Epithelial cell of proximal tubule (primary cell): ENCODE measurements around the gene TANGO6. TPM values are rescaled to one million over a fixed set of nuclear protein-coding genes. Genes with fewer than 3 reads are reported as not detected.

Source experiments
- DNase-seq: peaks from one replicate; pipeline ENCODE4 v3.0.0-alpha.2; 2011; ENCODE audit warnings: low read depth
- H3K4me3 ChIP-seq: 2 replicates; pipeline ENCODE4 v1.5.1; 2011; ENCODE audit warnings: low read depth, mild to moderate bottlenecking, low read length
- CTCF ChIP-seq: conservative IDR thresholded peaks from 2 replicates; pipeline ENCODE4 v1.5.1; 2012; ENCODE audit warnings: low read depth, mild to moderate bottlenecking, low read length
- total RNA-seq: library from RNA; depleted of rRNA; stranded (reverse); fragments of >200 nt; gene quantifications from 2 replicates; pipeline ENCODE4 v1.2.3, GENCODE V29; 2015

The TANGO6 gene
- total RNA-seq, 1 donor from 2014 or later = 20.0 TPM

DNA sequence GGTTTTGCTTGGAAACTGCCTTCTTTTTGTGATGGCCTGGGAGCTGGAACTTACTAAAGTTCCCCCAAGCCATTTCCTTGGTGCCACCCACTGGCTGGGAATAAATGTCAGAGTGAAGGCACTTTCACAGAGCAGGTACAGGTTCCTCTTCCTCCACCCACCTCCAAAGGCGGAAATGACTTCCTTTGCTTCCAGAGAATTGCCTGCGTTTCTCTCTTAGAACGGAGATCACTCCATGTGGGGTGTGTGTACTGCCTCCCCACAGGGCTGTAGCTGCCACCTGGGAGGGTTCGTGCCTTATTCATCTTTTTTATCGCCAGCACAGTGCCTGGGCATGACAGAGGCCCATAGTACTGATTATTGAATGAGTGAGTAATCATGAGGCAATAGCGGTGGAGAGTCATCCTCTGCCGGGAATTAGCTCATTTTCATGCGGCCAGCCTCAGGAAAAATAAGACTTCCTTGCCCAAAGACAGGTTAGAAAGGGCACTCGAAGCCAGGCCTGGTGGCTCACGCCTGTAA lies 229.9 kb downstream of the TANGO6 start:
- peak; percentile 12 for TF ChIP-seq CTCF
- no peak overlapping the region for H3K4me3 ChIP-seq

GRCh38 chr16:69077251-69077650 lies 233.9 kb downstream of the TANGO6 start:
- DNase-seq = peak; percentile 95
- no peak overlapping the region for H3K4me3 ChIP-seq
- no peak for TF ChIP-seq CTCF

More for the DNA sequence above, 229.9 kb downstream of the TANGO6 start:
- DNase-seq = peak; percentile 85

DNA sequence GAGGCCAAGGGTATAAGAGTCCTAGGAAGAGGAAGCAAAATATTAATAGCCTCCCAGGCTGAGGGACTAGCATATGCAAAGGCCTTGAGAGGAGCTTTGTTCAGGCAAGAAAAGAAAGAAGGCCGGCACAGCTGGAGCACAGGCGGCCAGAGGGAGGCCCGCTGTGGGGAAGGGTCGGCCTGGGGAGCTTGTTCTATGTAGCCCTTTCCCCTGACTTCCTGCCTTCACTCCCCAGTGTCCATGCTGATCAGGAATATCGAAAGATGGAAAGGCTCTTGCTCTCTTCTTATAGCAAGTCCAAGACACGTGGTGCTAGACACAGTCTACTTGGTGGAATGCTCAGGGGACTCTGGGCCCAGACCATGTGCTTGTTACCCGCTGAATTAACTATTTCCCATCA lies 234.7 kb downstream of the TANGO6 start:
- no peak for DNase-seq
- no peak for TF ChIP-seq CTCF
- no peak overlapping the region for H3K4me3 ChIP-seq

DNA sequence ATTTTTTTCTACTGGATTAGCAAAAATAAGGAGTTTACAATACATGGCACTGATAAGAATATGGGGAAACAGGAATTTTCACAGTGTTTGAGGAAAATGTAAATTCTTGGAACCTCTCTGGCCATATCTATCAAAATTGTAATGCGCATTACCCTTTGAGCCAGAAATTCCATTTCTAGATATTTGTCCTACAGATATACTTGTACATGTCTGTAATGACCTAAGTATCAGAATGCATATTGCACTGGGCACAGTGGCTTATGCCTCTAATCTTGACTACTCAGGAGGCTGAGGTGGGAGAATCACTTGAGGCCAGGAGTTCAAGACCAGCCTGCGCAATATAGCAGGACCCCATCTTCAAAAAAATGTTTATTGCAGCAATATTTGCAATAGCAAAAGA lies 236.4 kb downstream of the TANGO6 start:
- TF ChIP-seq CTCF = no peak
- H3K4me3 ChIP-seq = no peak overlapping the region
- no peak for DNase-seq

DNA sequence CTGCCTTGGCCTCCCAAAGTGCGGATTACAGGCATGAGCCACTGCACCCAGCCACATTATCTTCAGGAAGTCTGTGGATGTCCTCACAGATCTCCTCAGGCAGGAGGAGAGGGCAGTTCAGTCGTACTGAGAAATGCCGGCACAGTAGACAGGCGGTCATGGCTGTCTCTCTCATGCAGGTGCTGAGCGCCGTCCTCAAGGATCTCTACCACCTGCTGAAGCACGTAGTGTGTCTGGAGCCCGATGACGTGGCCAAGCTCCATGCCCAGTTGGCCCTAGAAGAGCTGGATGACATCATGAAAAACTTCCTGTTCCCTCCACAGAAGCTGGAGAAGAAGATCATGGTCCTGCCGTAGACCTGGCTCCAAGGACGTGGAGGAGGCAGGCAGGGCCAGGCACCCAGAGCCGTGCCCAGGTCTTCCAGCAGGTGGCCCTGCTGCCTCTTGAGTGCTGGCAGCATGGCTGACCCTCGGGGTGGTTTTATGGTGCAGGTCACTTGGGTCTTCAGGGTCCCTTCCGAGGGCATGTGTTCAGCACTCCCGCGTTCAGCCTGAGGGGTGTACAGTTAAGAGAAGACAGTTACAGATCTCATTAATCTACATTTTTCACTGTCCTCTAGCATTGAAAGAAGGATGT lies 240.1 kb downstream of the TANGO6 start:
- H3K4me3 ChIP-seq = no peak overlapping the region
- peak; percentile 45 for TF ChIP-seq CTCF
- DNase-seq = no peak

GRCh38 chr16:69084289-69084688 lies 241.0 kb downstream of the TANGO6 start:
- DNase-seq = no peak
- TF ChIP-seq CTCF = no peak
- no peak overlapping the region for H3K4me3 ChIP-seq
